Retinal pigment epithelial cell (primary cell): ENCODE data around the gene PRXL2B.
A peak's percentile ranks its signal among the peaks of the same experiment; 100 is the strongest.

ENCODE experiments used
- DNase-seq: peaks from one replicate; pipeline ENCODE4 v3.0.0-alpha.2; 2010; ENCODE audit warnings: low read depth
- H3K4me3 ChIP-seq: 2 replicates; pipeline ENCODE4 v1.5.1; 2011; ENCODE audit warnings: mild to moderate bottlenecking, low read length, control low read depth, moderate library complexity
- CTCF ChIP-seq: conservative IDR thresholded peaks from 2 replicates; pipeline ENCODE4 v1.5.1; 2011; ENCODE audit warnings: low read depth, low read length, control low read depth, inconsistent platforms

The PRXL2B gene

GRCh38 chr1:2553871-2554620 lies 32.5 kb upstream of the PRXL2B start:
- TF ChIP-seq CTCF = no peak
- no peak overlapping the region for H3K4me3 ChIP-seq
- no peak for DNase-seq

GRCh38 chr1:2554621-2555387 lies 31.8 kb upstream of the PRXL2B start:
- peak; percentile 73 for TF ChIP-seq CTCF
- H3K4me3 ChIP-seq = no peak overlapping the region
- no peak for DNase-seq

- peak overlapping the region; percentile 50 for H3K4me3 ChIP-seq
- DNase-seq = peak; percentile 66
- TF ChIP-seq CTCF = no peak
These were observed 30.8 kb upstream of the PRXL2B start for GRCh38 chr1:2555634-2556276.

- H3K4me3 ChIP-seq = peak within 1 kb of the TSS; percentile 50
- no peak for DNase-seq
- TF ChIP-seq CTCF = peak; percentile 3
These were observed 30.3 kb upstream of the PRXL2B start, which contains the start of gene TNFRSF14 for GRCh38 chr1:2556277-2556677. TNFRSF14 (plus strand) TSS chr1:2556371; CDS start chr1:2556665, 294 bp downstream.

GRCh38 chr1:2556678-2557481 lies 29.7 kb upstream of the PRXL2B start:
- peak; percentile 6 for TF ChIP-seq CTCF
- peak overlapping the region; percentile 50 for H3K4me3 ChIP-seq
- no peak for DNase-seq

GRCh38 chr1:2557482-2558400 lies 28.8 kb upstream of the PRXL2B start:
- peak overlapping the region; percentile 50 for H3K4me3 ChIP-seq
- no peak for TF ChIP-seq CTCF
- no peak for DNase-seq
